GM19351 (cell line): Measurements from ENCODE around the gene C8A.

ENCODE experiments used
- ATAC-seq: cut with Tn5 transposase; IDR thresholded peaks from one replicate; pipeline ENCODE4 v1.9.1; 2021; ENCODE audit warnings: mild to moderate bottlenecking, moderate library complexity; ENCODE audit not compliant: unreplicated experiment

C8A gene

GRCh38 chr1:56836359-56836758 is 18.2 kb upstream of the C8A start:
- no peak for ATAC-seq

- ATAC-seq, result no peak
These were observed 17.2 kb upstream of the C8A start for GRCh38 chr1:56837244-56837939.

- ATAC-seq, result no peak
These were observed 15.8 kb upstream of the C8A start for GRCh38 chr1:56838759-56839158.

GRCh38 chr1:56843544-56843943 is 11.1 kb upstream of the C8A start:
- no peak for ATAC-seq

- ATAC-seq, result no peak
These were observed 10.0 kb upstream of the C8A start for GRCh38 chr1:56844545-56845136.

GRCh38 chr1:56845343-56845742 is 9.3 kb upstream of the C8A start:
- no peak for ATAC-seq

GRCh38 chr1:56849750-56850149 is 4.8 kb upstream of the C8A start:
- ATAC-seq, result no peak

GRCh38 chr1:56850411-56850810 is 4.2 kb upstream of the C8A start:
- ATAC-seq, result no peak

GRCh38 chr1:56850922-56851321 is 3.7 kb upstream of the C8A start:
- no peak for ATAC-seq

GRCh38 chr1:56852476-56852875 is 2.1 kb upstream of the C8A start:
- ATAC-seq, result no peak

- ATAC-seq, result no peak
These were observed 593 bp downstream of the C8A start for GRCh38 chr1:56855190-56855589.

GRCh38 chr1:56856186-56856585 is 1.6 kb downstream of the C8A start:
- no peak for ATAC-seq

GRCh38 chr1:56859287-56859686 is 4.7 kb downstream of the C8A start:
- no peak for ATAC-seq

GRCh38 chr1:56863265-56863992 is 8.8 kb downstream of the C8A start:
- no peak for ATAC-seq

- no peak for ATAC-seq
These were observed 9.8 kb downstream of the C8A start for GRCh38 chr1:56864430-56864829.

GRCh38 chr1:56866656-56867055 is 12.1 kb downstream of the C8A start:
- no peak for ATAC-seq

GRCh38 chr1:56867491-56867890 is 12.9 kb downstream of the C8A start:
- ATAC-seq, result no peak

- ATAC-seq, result no peak
These were observed 14.2 kb downstream of the C8A start for GRCh38 chr1:56868761-56869160.

- ATAC-seq, result no peak
These were observed 18.0 kb downstream of the C8A start for GRCh38 chr1:56872597-56872996.

- ATAC-seq, result no peak
These were observed 18.6 kb downstream of the C8A start for GRCh38 chr1:56873213-56873612.

GRCh38 chr1:56874689-56875088 is 20.1 kb downstream of the C8A start:
- ATAC-seq, result no peak

GRCh38 chr1:56877973-56878372 is 23.4 kb downstream of the C8A start:
- ATAC-seq, result no peak
